ENCODE data around the gene CARMIL3.

The CARMIL3 gene

DNA sequence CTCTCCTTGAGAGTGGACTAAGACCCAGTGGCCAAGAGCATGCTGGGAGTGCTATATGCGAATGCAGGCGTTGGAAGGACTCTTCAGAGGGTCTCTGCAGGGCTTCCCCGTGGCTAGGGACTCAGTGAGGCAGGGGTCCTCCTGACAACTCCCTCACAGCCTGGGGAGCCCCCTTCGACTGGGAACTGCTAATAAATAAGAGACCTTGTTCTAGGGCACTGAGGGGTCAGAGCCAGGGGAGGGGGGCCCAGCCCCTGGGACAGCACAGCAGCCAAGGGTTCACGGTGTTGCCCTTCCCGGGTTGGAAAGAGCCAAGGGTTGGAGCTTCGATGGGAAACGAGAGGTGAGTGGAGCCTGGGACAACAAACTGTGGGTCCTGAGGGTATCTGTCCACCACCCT lies 13.6 kb downstream of the CARMIL3 start:
- no peak overlapping the region for H3K27ac ChIP-seq
- TF ChIP-seq ZFX (IDR thresholded peaks at IDR 0.05), result no peak
- TF ChIP-seq, protein P1, sequence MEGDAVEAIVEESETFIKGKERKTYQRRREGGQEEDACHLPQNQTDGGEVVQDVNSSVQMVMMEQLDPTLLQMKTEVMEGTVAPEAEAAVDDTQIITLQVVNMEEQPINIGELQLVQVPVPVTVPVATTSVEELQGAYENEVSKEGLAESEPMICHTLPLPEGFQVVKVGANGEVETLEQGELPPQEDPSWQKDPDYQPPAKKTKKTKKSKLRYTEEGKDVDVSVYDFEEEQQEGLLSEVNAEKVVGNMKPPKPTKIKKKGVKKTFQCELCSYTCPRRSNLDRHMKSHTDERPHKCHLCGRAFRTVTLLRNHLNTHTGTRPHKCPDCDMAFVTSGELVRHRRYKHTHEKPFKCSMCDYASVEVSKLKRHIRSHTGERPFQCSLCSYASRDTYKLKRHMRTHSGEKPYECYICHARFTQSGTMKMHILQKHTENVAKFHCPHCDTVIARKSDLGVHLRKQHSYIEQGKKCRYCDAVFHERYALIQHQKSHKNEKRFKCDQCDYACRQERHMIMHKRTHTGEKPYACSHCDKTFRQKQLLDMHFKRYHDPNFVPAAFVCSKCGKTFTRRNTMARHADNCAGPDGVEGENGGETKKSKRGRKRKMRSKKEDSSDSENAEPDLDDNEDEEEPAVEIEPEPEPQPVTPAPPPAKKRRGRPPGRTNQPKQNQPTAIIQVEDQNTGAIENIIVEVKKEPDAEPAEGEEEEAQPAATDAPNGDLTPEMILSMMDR (conservative IDR thresholded peaks at IDR 0.05), result no peak

DNA sequence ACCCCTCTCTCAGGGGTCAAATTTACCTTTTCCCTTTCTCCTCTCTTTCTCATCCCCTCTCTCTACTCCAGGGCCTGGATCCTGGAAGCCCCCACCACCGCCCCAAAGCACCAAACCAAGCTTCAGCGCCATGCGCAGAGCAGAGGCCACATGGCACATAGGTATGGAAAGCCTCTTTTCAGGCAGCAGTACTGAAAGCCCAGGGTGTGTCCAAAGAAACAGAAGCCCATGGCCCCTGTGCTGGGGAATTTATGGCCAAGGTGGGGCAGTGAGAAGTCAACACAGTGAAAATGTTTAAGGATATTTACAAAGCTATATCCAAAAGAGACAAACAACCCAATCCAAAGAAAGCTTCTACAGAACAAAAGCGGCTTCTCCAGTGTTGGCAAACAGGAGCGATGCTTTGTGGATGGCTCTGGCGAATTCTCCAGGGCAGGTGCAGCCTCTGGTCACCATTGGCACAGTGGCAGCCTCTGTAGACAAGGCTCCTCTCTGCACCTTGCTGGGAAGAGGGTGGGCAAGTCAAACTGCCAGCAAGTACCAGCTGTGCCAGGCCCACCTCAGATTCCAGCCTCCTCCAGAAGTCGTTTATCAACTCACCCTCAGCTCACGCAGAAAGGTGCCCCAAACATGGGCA lies 14.8 kb downstream of the CARMIL3 start:
- TF ChIP-seq, protein P1 (conservative IDR thresholded peaks at IDR 0.05), result no peak
- TF ChIP-seq ZFX (IDR thresholded peaks at IDR 0.05), result no peak
- H3K27ac ChIP-seq, result no peak overlapping the region

- no peak for TF ChIP-seq ZFX (IDR thresholded peaks at IDR 0.05)
- TF ChIP-seq, protein P1 (conservative IDR thresholded peaks at IDR 0.05), result no peak
- H3K27ac ChIP-seq, result no peak overlapping the region
These were observed 15.6 kb downstream of the CARMIL3 start for GRCh38 chr14:24067133-24068082.

GRCh38 chr14:24068711-24069410 lies 17.1 kb downstream of the CARMIL3 start:
- no peak overlapping the region for H3K27ac ChIP-seq
- TF ChIP-seq, protein P1 (conservative IDR thresholded peaks at IDR 0.05), result no peak
- TF ChIP-seq ZFX (IDR thresholded peaks at IDR 0.05), result no peak

- H3K27ac ChIP-seq, result no peak overlapping the region
- TF ChIP-seq ZFX (IDR thresholded peaks at IDR 0.05), result no peak
- TF ChIP-seq, protein P1 (conservative IDR thresholded peaks at IDR 0.05), result no peak
These were observed 17.6 kb downstream of the CARMIL3 start for GRCh38 chr14:24069411-24069735.

DNA sequence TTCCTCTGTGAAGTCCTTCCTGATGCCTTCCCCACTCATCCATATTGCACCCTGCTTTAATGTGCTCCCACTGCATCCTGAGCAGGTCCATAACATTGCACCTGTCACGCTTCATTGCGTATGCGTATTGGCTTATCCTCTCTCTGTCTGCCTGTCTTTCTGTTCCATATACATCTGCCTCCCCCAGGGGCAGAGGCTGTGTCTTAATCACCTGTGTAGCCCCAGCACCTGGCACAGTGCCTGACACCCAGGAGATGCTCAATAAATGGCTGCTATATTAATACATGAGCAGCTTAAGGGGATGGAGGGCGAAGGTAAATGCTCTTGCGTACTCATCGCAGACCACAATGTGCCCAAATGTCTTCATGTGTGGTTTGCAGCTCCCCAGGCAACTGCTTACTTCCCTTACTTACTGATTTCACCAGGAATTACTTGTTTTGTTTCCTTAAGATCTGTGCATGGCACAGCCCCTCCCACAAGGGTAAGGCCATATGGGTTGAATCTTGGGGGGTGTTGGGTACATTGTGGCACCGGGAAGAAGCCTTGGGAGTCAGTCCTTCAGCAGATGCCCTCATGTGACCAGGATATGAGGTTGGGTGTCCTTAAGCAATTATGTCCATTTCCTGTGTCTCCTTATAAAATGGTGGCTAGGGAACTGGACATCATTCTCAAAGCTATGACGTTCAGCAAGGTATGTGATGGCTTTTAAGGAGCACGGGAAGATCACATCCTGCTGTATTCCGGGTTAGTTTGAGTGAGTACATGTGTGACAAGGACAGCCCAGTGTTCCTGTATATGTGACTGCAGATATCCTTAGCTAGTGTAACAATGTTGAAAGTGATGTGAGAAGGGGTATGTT lies 18.7 kb downstream of the CARMIL3 start:
- no peak overlapping the region for H3K27ac ChIP-seq
- TF ChIP-seq, protein P1 (conservative IDR thresholded peaks at IDR 0.05), result no peak
- TF ChIP-seq ZFX (IDR thresholded peaks at IDR 0.05), result no peak

All from C4-2B (cell line).